MV-4-11 (cell line): ENCODE results near the gene TRAPPC2L.

ENCODE experiments used
- DNase-seq: peaks from one replicate; lab custom pipeline; 2025; lab: John Stamatoyannopoulos, UW

Gene TRAPPC2L

DNA sequence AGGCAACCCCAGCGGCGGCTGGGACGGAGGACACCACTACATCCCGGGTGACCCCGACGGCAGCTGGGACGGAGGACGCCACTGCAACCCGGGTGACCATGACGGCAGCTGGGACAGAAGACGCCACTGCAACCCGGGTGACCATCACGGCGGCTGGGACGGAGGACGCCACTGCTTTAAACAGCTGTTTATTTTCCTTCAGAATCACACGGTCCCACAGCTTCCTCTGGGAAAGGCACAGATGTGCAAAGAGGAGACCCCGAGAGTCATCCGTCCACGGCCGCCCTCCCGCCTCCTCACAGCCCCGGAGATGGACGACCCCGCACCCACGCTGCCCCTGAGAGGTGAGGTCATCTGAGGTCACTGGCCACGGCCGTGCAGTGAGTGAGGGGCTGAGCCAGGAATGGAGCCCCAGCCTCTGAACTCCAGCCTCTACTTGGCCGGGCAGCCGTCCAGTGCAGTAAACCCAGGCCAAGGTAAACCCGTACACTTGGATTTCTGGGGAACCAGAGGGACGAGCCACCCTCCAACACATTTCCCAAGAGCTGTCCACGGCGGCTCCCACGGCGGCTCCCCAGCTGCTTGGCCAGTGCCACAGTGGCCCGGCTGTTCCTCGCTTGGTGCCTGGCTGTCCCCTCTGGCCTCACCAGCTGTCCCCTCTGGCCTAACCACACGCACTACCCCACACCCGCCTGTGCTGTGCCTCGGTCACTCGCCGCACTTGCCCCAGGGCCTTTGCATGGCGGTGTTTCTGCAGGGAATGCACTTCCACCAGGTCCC, 52.7 kb downstream of the TRAPPC2L start:
- DNase-seq = no peak

DNA sequence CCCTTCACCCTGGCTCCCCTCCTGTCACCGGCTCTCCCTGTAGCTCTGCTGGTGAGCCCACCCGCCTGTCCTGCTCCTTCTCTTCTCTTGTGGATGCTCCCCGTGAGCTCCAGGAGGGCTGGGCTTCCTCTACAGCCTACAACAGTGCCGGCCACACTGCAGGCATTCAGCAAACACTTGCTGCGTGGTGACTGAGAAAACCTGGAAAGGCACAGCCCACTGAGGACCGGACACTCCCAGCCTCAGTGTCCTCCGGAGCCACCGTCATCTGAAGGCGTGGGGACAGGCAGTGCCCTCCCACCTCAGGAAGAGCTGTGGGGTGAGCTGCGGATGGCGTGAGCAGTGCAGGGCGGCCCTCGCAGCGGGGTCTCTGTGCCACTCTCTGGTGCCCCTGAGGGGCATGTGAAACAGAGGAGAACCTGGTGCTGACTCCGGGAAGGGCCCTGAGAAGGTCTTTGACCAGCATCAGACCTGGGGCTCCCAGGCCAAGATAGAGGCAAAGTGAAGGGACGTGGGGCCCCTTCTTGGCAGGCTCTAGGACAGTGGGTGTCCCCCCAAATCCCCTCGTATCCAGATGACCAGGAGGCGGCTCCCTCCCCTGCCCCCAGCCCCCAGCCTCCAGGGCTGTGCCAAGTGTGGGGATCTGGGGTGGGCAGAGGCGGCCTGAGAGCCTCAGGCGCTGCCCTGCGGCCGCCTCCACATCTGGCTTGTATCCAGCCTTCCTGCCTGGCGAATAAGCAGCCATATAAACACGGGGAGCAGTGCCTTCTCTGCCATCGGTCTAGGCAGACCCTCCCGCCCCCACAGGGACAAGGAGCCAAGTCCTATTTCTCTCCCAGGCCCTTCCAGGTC, 53.6 kb downstream of the TRAPPC2L start:
- DNase-seq = no peak

DNA sequence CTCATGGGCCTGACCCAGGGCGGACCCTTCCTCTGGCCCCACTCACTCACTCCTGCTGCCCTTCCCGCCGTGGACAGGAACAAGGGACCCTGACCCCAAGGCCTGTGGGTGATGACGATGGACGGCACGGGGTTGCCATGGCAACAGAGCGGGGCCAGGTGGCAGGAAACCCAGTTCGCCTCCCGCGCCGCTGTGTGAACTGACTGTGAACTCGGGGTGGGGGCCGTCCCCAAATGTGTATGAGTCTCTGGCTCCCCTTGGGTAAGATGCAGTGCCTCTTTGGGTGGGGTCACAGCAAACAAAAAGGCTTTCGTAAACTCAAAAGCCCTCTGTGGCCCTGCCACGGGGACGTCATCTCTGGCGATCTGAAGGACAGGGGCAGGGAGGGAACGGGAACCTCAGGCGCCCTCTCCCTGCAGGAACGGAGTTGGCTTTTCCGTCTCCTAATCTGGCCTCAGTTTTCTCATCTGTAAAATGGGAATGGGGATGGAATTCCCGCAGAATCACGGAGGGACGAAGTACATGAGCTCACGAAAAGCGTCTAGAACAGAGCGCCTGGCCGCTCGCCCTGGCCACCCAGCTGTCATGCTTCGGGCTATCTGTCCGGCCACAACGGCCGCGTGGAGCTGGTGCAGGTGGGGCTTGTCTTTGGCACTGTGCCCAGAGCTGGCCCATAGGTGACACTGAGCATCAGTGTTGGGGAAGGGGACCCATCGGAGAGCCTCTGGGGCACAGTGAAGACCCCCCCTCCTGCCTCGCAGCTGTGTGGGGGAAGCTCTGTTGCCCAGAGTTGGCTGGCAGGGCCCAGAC, 54.4 kb downstream of the TRAPPC2L start:
- DNase-seq = no peak

DNA sequence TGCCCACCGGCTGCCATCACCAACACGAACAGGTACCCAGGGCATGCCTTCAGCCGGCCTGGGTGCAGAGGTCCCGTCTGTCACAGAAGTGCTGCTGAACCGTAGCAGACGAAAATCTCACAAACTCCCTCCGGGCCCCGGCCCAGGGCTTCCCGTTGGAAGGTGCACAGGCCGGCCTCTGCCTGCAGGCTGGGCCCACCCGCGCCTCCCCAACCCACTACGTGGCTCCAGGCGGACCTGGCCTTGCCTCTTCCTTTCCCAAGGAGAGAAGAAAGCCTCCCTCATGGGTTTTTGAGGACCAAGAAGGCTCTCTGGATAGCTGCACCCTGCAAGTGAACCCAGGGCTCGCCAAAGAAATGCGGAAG, 55.0 kb downstream of the TRAPPC2L start:
- DNase-seq = no peak
